Left ventricle myocardium inferior (tissue), 1 donor: ENCODE results near the gene IL12B. TPM values are rescaled to one million over a fixed set of nuclear protein-coding genes. Genes with fewer than 3 reads are reported as not detected.

Experiments used
- DNase-seq: peaks from one replicate; pipeline ENCODE4 v3.0.0-alpha.2; 2020
- H3K27ac ChIP-seq: fragments of 200-600 bp; replicated peaks from 2 replicates; pipeline ENCODE4 v1.8.0; 2021
- H3K27me3 ChIP-seq: fragments of 200-600 bp; 2 replicates; pipeline ENCODE4 v1.8.0; 2021; ENCODE audit warnings: low read depth
- H3K36me3 ChIP-seq: fragments of 200-600 bp; 2 replicates; pipeline ENCODE4 v1.8.0; 2021
- H3K4me1 ChIP-seq: fragments of 200-600 bp; 2 replicates; pipeline ENCODE4 v1.8.0; 2021
- H3K4me3 ChIP-seq: fragments of 200-600 bp; 2 replicates; pipeline ENCODE4 v1.8.0; 2021; ENCODE audit warnings: mild to moderate bottlenecking, moderate library complexity
- H3K9me3 ChIP-seq: fragments of 200-600 bp; replicated peaks from 2 replicates; pipeline ENCODE4 v1.8.0; 2021
- CTCF ChIP-seq: fragments of 200-600 bp; IDR thresholded peaks from 2 replicates; pipeline ENCODE4 v1.8.0; 2021; ENCODE audit warnings: antibody characterized with exemption, mild to moderate bottlenecking, borderline replicate concordance
- intact Hi-C: fragments of 100-400 bp; cut with micrococcal nuclease; formaldehyde crosslinking; loops from one replicate; pipeline ENCODE4 v1.11.0; 2022
- total RNA-seq: library from RNA; stranded (reverse); fragmentation: NEBNext Ultra II Directional; extraction: Animal tissue kit (Norgen Biotek cat#: 25700); gene quantifications from one replicate; pipeline ENCODE4 v1.2.1, GENCODE V29; 2021
- donor health status: DM: no; HTN: yes; CAD: no; lungs with severe emphysema.

Gene IL12B
- total RNA-seq, 1 donor from 2014 or later = not detected

- Histone ChIP-seq H3K9me3 (no peaks in the 10 kb centered on the region), H3K27me3 (peaks cover 10% of the 10 kb centered on the region), H3K4me1 (no peaks in the 10 kb centered on the region), H3K36me3 (no peaks in the 10 kb centered on the region), H3K4me3 (no peak overlapping the region), H3K27ac (no peak overlapping the region)
- DNase-seq = no peak
- no peak for TF ChIP-seq CTCF
- intact Hi-C loops = no loop called here
Measured at GRCh38 chr5:159319363-159319762, 10.9 kb downstream of the IL12B start.

GRCh38 chr5:159318448-159318847 lies 11.8 kb downstream of the IL12B start:
- Histone ChIP-seq H3K4me1 (no peaks in the 10 kb centered on the region), H3K4me3 (no peak overlapping the region), H3K27me3 (peaks cover 14% of the 10 kb centered on the region), H3K36me3 (no peaks in the 10 kb centered on the region), H3K9me3 (no peaks in the 10 kb centered on the region), H3K27ac (no peak overlapping the region)
- DNase-seq = no peak
- intact Hi-C loops = no loop called here
- TF ChIP-seq CTCF = no peak

- intact Hi-C loops = no loop called here
- H3K27me3 ChIP-seq = peaks cover 17% of the 10 kb centered on the region
- no peaks in the 10 kb centered on the region for H3K4me1 ChIP-seq
- no peak for TF ChIP-seq CTCF
- H3K9me3 ChIP-seq = no peaks in the 10 kb centered on the region
- no peak overlapping the region for H3K4me3 ChIP-seq
- DNase-seq = no peak
- H3K36me3 ChIP-seq = no peaks in the 10 kb centered on the region
- no peak overlapping the region for H3K27ac ChIP-seq
Measured at GRCh38 chr5:159317849-159318248, 12.4 kb downstream of the IL12B start.

GRCh38 chr5:159316519-159317383 lies 13.5 kb downstream of the IL12B start:
- peaks cover 22% of the 10 kb centered on the region for H3K27me3 ChIP-seq
- intact Hi-C loops = no loop called here
- no peak overlapping the region for H3K4me3 ChIP-seq
- H3K4me1 ChIP-seq = no peaks in the 10 kb centered on the region
- TF ChIP-seq CTCF = peak; percentile 69
- H3K36me3 ChIP-seq = no peaks in the 10 kb centered on the region
- H3K9me3 ChIP-seq = no peaks in the 10 kb centered on the region
- no peak for DNase-seq
- no peak overlapping the region for H3K27ac ChIP-seq

- no peak for TF ChIP-seq CTCF
- intact Hi-C loops = no loop called here
- H3K27me3 ChIP-seq = peaks cover 57% of the 10 kb centered on the region
Measured at GRCh38 chr5:159313197-159313596, 17.1 kb downstream of the IL12B start.

More at GRCh38 chr5:159313197-159313596, 17.1 kb downstream of the IL12B start:
- no peak for DNase-seq
- Histone ChIP-seq H3K9me3 (no peaks in the 10 kb centered on the region), H3K36me3 (no peaks in the 10 kb centered on the region), H3K27ac (no peak overlapping the region), H3K4me1 (no peaks in the 10 kb centered on the region), H3K4me3 (no peak overlapping the region)
